Measurements from ENCODE around the gene GDF15.

GDF15 gene

DNA sequence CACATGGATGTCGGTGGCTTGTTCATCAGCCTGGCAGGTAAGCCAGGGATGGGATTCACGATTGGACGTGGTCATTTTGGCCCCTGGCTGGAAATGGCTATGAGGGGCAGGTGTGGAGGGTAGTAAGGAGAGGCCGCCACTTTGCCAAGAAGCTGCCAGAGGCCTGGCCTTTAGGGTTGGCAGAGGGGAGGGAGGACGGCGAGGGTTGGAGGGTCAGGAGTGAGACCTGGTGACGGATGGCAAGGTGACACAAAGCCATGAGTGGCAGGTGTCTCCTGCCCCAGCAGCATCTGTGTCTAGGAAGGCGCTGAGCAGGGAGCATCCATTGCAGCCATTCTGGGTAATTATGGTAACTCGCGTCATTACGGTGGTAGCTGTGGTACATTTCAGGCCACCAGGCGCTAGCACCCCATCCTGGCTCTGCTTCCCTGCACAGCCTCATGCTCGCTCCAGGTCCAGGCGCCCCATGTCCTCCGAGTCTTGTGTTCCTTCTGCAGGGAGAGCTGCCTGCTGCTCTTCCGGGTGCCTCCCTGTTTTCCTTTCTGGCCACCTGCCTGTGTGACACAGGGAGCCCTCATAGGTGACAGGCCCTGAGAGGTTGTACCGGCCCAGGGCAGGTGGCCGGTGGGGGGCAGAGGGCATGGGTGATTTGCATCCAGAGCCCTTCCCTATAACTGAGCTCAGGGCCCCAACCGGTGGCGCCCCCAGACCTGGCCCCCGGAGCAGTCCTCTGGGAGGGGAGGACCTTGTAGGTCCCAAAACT, 37.5 kb downstream of the GDF15 start:
- no peaks in the 10 kb centered on the region for H3K27me3 ChIP-seq (ENCODE audit: control insufficient read depth in 1 of 2, insufficient read depth in 1 of 2, low read length in 2 of 2)
- H2BK15ac ChIP-seq (ENCODE audit: low read depth, poor library complexity, severe bottlenecking), result no peak overlapping the region
- H3K27ac ChIP-seq (ENCODE audit: low read length, poor library complexity, severe bottlenecking), result no peak overlapping the region
- H3K9me3 ChIP-seq (ENCODE audit: control insufficient read depth, low read length), result no peaks in the 10 kb centered on the region
- peaks cover 68% of the 10 kb centered on the region for H3K4me1 ChIP-seq (ENCODE audit: control insufficient read depth, insufficient read depth, low read depth, low read length)
- 95% methylated on average over 21 of the region's 21 CpGs for WGBS
- H3K79me1 ChIP-seq (replicated peaks; ENCODE audit: low read length, poor library complexity, severe bottlenecking), result peaks cover 2% of the 10 kb centered on the region
- H3K14ac ChIP-seq (ENCODE audit: low read length in 2 of 2), result no peak overlapping the region
- H4K8ac ChIP-seq (ENCODE audit: low read length), result peak overlapping the region; percentile 52
- H4K91ac ChIP-seq (ENCODE audit: low read length), result no peak overlapping the region
- DNase-seq, result no peak
- H3K4me3 ChIP-seq (ENCODE audit: insufficient read depth in 1 of 2, low read depth in 1 of 2, low read length in 2 of 2), result no peak overlapping the region
- H3K4me2 ChIP-seq (ENCODE audit: low read length, poor library complexity, severe bottlenecking), result no peak overlapping the region
- no peak overlapping the region for H3K18ac ChIP-seq (ENCODE audit: low read depth in 1 of 2, low read length in 2 of 2)
- no peak overlapping the region for H2AK5ac ChIP-seq (ENCODE audit: low read length, severe bottlenecking)
- H2AFZ ChIP-seq (ENCODE audit: low read depth, low read length), result no peak overlapping the region
- H2BK120ac ChIP-seq (ENCODE audit: low read depth, low read length), result no peak overlapping the region
- H2BK12ac ChIP-seq (ENCODE audit: low read length in 2 of 2), result no peak overlapping the region
- no peak overlapping the region for H3K9ac ChIP-seq (ENCODE audit: low read length)
- no peak overlapping the region for H3K4ac ChIP-seq (ENCODE audit: low read depth in 1 of 2, low read length in 2 of 2)
- no peak overlapping the region for H2BK5ac ChIP-seq (ENCODE audit: low read depth, low read length, poor library complexity, severe bottlenecking)
- no peak overlapping the region for H3K23ac ChIP-seq (ENCODE audit: low read length in 2 of 2)
- peaks cover 0 to 33% of the 10 kb centered on the region in 2 experiments for H3K36me3 ChIP-seq (ENCODE audit: control insufficient read depth in 1 of 2, insufficient read depth in 2 of 2, low read depth in 1 of 2, low read length in 2 of 2)

DNA sequence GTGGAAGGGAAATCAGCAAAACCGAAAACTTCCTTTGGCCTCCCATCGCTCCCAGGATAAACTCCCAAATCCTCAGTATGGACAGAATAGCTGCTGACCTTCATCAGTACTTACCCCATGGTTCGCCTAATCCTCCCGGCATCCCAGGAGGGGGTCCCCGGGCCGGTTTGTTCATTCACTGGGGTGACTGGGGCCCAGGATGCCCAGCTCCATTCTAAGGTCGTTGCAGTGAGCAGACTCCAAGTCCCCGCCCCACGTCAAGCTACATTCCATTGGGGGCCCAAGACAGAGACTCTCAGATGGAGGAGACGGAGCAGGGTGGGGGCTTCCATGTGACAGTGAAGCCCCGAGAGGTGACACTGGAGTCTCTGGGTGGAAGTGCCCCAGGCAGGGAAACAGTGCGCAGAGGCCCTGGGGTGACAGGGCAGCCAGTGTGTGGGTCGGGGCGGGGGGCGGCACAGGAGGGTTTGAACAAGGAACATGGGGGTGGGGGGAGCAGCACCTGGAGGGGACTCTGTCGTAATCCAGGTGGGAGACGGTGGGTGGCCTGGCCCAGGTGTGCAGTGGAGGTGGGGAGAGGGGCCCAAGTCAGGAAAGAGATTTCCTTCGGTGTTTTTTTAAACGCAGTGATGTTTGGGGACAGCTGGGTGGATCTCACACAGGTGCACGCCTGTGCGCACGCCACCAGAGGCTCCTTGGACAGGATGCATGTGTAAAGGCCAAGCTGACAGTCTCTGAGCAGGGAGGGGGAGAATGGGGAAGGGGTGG, 38.3 kb downstream of the GDF15 start:
- Histone ChIP-seq H3K27ac (ENCODE audit: low read length, poor library complexity, severe bottlenecking) (no peak overlapping the region), H3K23ac (ENCODE audit: low read length in 2 of 2) (no peak overlapping the region), H2BK120ac (ENCODE audit: low read depth, low read length) (no peak overlapping the region), H3K9me3 (ENCODE audit: control insufficient read depth, low read length) (no peaks in the 10 kb centered on the region), H3K18ac (ENCODE audit: low read depth in 1 of 2, low read length in 2 of 2) (no peak overlapping the region), H3K4ac (ENCODE audit: low read depth in 1 of 2, low read length in 2 of 2) (no peak overlapping the region), H3K36me3 (ENCODE audit: control insufficient read depth in 1 of 2, insufficient read depth in 2 of 2, low read depth in 1 of 2, low read length in 2 of 2) (peaks cover 0 to 36% of the 10 kb centered on the region in 2 experiments), H4K91ac (ENCODE audit: low read length) (no peak overlapping the region), H2BK5ac (ENCODE audit: low read depth, low read length, poor library complexity, severe bottlenecking) (no peak overlapping the region), H2AFZ (ENCODE audit: low read depth, low read length) (no peak overlapping the region), H2BK12ac (ENCODE audit: low read length in 2 of 2) (no peak overlapping the region), H3K9ac (ENCODE audit: low read length) (no peak overlapping the region), H3K79me1 (replicated peaks; ENCODE audit: low read length, poor library complexity, severe bottlenecking) (peaks cover 2% of the 10 kb centered on the region), H3K4me3 (ENCODE audit: insufficient read depth in 1 of 2, low read depth in 1 of 2, low read length in 2 of 2) (no peak overlapping the region), H2BK15ac (ENCODE audit: low read depth, poor library complexity, severe bottlenecking) (no peak overlapping the region), H3K4me2 (ENCODE audit: low read length, poor library complexity, severe bottlenecking) (no peak overlapping the region), H4K8ac (ENCODE audit: low read length) (no peak overlapping the region), H3K27me3 (ENCODE audit: control insufficient read depth in 1 of 2, insufficient read depth in 1 of 2, low read length in 2 of 2) (no peaks in the 10 kb centered on the region), H3K14ac (ENCODE audit: low read length in 2 of 2) (no peak overlapping the region), H2AK5ac (ENCODE audit: low read length, severe bottlenecking) (no peak overlapping the region), H3K4me1 (ENCODE audit: control insufficient read depth, insufficient read depth, low read depth, low read length) (peaks cover 70% of the 10 kb centered on the region)
- DNase-seq, result no peak
- 87% methylated on average over 22 of the region's 22 CpGs for WGBS

DNA sequence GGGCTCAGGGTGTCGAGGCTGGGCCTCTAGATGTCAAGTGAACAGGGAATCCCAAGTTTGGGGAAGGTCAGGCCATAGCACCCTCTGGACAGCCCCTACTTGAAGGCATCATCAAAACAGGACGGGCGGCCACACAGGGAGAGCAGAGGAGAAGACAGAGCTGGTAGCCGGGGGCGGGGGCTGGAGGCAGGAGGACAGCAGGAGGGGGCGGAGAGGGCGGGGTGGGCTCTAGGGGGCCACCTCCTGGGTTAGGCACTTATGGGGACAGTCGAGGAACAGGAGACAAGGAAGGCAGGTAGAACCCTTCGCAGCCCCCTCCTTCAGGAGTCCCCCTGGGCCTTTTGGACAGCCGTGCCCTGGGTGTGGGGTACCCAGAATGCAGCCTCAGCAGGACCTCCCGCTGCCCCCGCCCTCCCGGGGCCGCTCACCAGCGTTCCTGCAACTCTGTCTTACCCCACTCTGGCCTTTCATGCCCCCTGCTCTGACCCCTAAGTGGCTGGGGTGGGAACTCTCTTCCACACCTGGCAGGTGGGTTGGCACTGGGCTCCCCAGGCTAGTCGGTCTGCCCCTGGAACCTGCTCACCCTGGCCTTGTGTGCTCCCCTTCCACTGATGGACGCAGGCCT, 39.0 kb downstream of the GDF15 start:
- H2BK12ac ChIP-seq (ENCODE audit: low read length in 2 of 2), result peak overlapping the region in 1 of 2 experiments; percentile 6
- H3K4me2 ChIP-seq (ENCODE audit: low read length, poor library complexity, severe bottlenecking), result no peak overlapping the region
- no peak overlapping the region for H4K91ac ChIP-seq (ENCODE audit: low read length)
- peaks cover 74% of the 10 kb centered on the region for H3K4me1 ChIP-seq (ENCODE audit: control insufficient read depth, insufficient read depth, low read depth, low read length)
- H3K9ac ChIP-seq (ENCODE audit: low read length), result peak overlapping the region; percentile 77
- H2AK5ac ChIP-seq (ENCODE audit: low read length, severe bottlenecking), result no peak overlapping the region
- H3K18ac ChIP-seq (ENCODE audit: low read depth in 1 of 2, low read length in 2 of 2), result no peak overlapping the region
- H3K4ac ChIP-seq (ENCODE audit: low read depth in 1 of 2, low read length in 2 of 2), result no peak overlapping the region
- H3K23ac ChIP-seq (ENCODE audit: low read length in 2 of 2), result no peak overlapping the region
- H3K27me3 ChIP-seq (ENCODE audit: control insufficient read depth in 1 of 2, insufficient read depth in 1 of 2, low read length in 2 of 2), result no peaks in the 10 kb centered on the region
- no peak overlapping the region for H3K14ac ChIP-seq (ENCODE audit: low read length in 2 of 2)
- DNase-seq, result no peak
- no peak overlapping the region for H2AFZ ChIP-seq (ENCODE audit: low read depth, low read length)
- H2BK120ac ChIP-seq (ENCODE audit: low read depth, low read length), result no peak overlapping the region
- peaks cover 5% of the 10 kb centered on the region for H3K79me1 ChIP-seq (replicated peaks; ENCODE audit: low read length, poor library complexity, severe bottlenecking)
- no peak overlapping the region for H4K8ac ChIP-seq (ENCODE audit: low read length)
- no peak overlapping the region for H2BK15ac ChIP-seq (ENCODE audit: low read depth, poor library complexity, severe bottlenecking)
- H3K27ac ChIP-seq (ENCODE audit: low read length, poor library complexity, severe bottlenecking), result no peak overlapping the region
- H3K36me3 ChIP-seq (ENCODE audit: control insufficient read depth in 1 of 2, insufficient read depth in 2 of 2, low read depth in 1 of 2, low read length in 2 of 2), result peaks cover 0 to 36% of the 10 kb centered on the region in 2 experiments
- H3K9me3 ChIP-seq (ENCODE audit: control insufficient read depth, low read length), result no peaks in the 10 kb centered on the region
- WGBS, result 92% methylated on average over 16 of the region's 17 CpGs
- no peak overlapping the region for H2BK5ac ChIP-seq (ENCODE audit: low read depth, low read length, poor library complexity, severe bottlenecking)
- no peak overlapping the region for H3K4me3 ChIP-seq (ENCODE audit: insufficient read depth in 1 of 2, low read depth in 1 of 2, low read length in 2 of 2)

Measured in mesenchymal stem cell (in vitro differentiated cells and primary cell).